Measurements from ENCODE around the gene ECI2.

DNA sequence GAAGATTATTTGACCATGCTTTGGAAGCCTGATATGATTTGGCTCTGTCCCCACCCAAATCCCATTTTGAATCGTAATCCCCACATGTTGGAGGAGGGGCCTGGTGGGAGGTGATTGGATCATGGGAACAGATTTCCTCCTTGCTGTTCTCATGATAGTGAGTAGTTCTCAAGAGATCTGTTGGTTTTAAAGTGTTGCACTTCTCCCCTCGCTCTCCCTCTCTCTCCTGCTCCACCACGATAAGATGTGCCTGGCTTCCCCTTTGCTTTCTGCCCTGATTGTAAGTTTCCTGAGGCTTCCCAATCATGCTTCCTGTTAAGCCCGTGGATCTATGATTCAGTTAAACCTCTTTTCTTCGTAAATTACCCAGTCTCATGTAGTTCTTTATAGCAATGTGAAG, 34.7 kb downstream of the ECI2 start:
- TF ChIP-seq CTCF (IDR thresholded peaks at IDR 0.05 in 8 of 11, conservative IDR thresholded peaks at IDR 0.05 in 3 of 11), result no peak
- TF ChIP-seq POLR2AphosphoS5 (IDR thresholded peaks at IDR 0.05), result no peak
